IMR-90 (cell line): ENCODE data around the gene PLEKHD1. TPM values are rescaled to one million over a fixed set of nuclear protein-coding genes. Genes with fewer than 3 reads are reported as not detected.

Source experiments
- ATAC-seq: fragments of 200-7000 bp; cut with Tn5 transposase; 2 replicates; pipeline ENCODE4 v1.9.1; 2020; ENCODE audit warnings: low read depth, mild to moderate bottlenecking, moderate library complexity
- BruUV-seq: library from RNA; stranded (reverse); fragments of 400-500 nt; replicated peaks from 2 replicates; lab custom pipeline; 2021; lab: Mats Ljungman, UMichigan
- CTCF ChIA-PET: fragments of 300-600 bp; formaldehyde crosslinking; extraction: SDS; loops from one replicate; lab custom pipeline; 2021; ENCODE audit warnings: antibody characterized with exemption; lab: Yijun Ruan, JAX
- POLR2A ChIA-PET: fragments of 300-600 bp; sonication (Branson Sonifier 250); formaldehyde crosslinking; loops from one replicate; lab custom pipeline; 2022; ENCODE audit warnings: antibody characterized with exemption; ENCODE audit not compliant: unreplicated experiment; lab: Charles Lee
- DNase-seq: peaks from one replicate; pipeline ENCODE4 v3.0.0; 2013
- H2AFZ ChIP-seq: replicated peaks from 2 replicates; pipeline ENCODE3; 2013; ENCODE audit warnings: low read length, mild to moderate bottlenecking; ENCODE audit not compliant: poor library complexity
- H2AK5ac ChIP-seq: 2 replicates; pipeline ENCODE4 v1.6.1; 2013; ENCODE audit warnings: low read depth, low read length, inconsistent platforms
- H2AK9ac ChIP-seq: replicated peaks from 2 replicates; pipeline ENCODE3; 2013; ENCODE audit warnings: mild to moderate bottlenecking, low read depth, low read length, moderate library complexity; ENCODE audit not compliant: poor library complexity
- H2BK120ac ChIP-seq: 2 replicates; pipeline ENCODE4 v1.6.1; 2013; ENCODE audit warnings: low read depth, low read length, inconsistent platforms
- H2BK15ac ChIP-seq: 3 replicates; pipeline ENCODE4 v1.6.1; 2013; ENCODE audit warnings: low read depth, low read length, inconsistent platforms
- H2BK20ac ChIP-seq: 2 replicates; pipeline ENCODE4 v1.6.1; 2013; ENCODE audit warnings: low read depth, mild to moderate bottlenecking, inconsistent platforms, low read length, moderate library complexity
- H2BK5ac ChIP-seq: 2 replicates; pipeline ENCODE4 v1.6.1; 2013; ENCODE audit warnings: mild to moderate bottlenecking, low read depth, low read length, inconsistent platforms; ENCODE audit not compliant: poor library complexity, severe bottlenecking
- H3K14ac ChIP-seq: replicated peaks from 2 replicates; pipeline ENCODE4 v1.6.1; 2013; ENCODE audit warnings: low read depth, low read length, inconsistent platforms
- H3K18ac ChIP-seq: 2 replicates; pipeline ENCODE4 v1.6.1; 2013; ENCODE audit warnings: low read depth, low read length, control low read depth
- H3K23ac ChIP-seq: 2 replicates; pipeline ENCODE4 v1.6.1; 2013; ENCODE audit warnings: low read depth, low read length, inconsistent platforms
- H3K27ac ChIP-seq: 2 replicates; pipeline ENCODE4 v1.5.1; 2013; ENCODE audit warnings: mild to moderate bottlenecking, control low read depth, low read length; ENCODE audit not compliant: insufficient read depth
- H3K27me3 ChIP-seq: 2 replicates; pipeline ENCODE4 v1.6.1; 2013; ENCODE audit warnings: low read length; ENCODE audit not compliant: control insufficient read depth, insufficient read depth
- H3K36me3 ChIP-seq: 2 replicates; pipeline ENCODE4 v1.6.1; 2013; ENCODE audit warnings: low read length, mixed read lengths; ENCODE audit not compliant: control insufficient read depth, insufficient read depth
- H3K4ac ChIP-seq: 2 replicates; pipeline ENCODE4 v1.6.1; 2013; ENCODE audit warnings: low read depth, low read length, inconsistent platforms
- H3K4me1 ChIP-seq: 2 replicates; pipeline ENCODE4 v1.6.1; 2013; ENCODE audit warnings: low read length, mixed read lengths; ENCODE audit not compliant: control insufficient read depth, insufficient read depth
- H3K4me2 ChIP-seq: 2 replicates; pipeline ENCODE4 v1.6.1; 2013; ENCODE audit warnings: low read depth, mild to moderate bottlenecking, control low read depth, low read length, moderate library complexity
- H3K4me3 ChIP-seq: 2 replicates; pipeline ENCODE4 v1.5.1; 2013; ENCODE audit warnings: low read depth, mild to moderate bottlenecking, control low read depth, low read length, moderate library complexity; ENCODE audit not compliant: insufficient read depth
- H3K56ac ChIP-seq: 2 replicates; pipeline ENCODE4 v1.6.1; 2013; ENCODE audit warnings: low read length, inconsistent platforms; ENCODE audit not compliant: insufficient read depth; ENCODE audit errors: extremely low read depth
- H3K79me1 ChIP-seq, 2 experiments: 2 replicates each; pipeline ENCODE4 v1.6.1; 2013; ENCODE audit warnings: low read length in 2 of 2, inconsistent platforms in 1 of 2, low read depth in 1 of 2
- H3K9ac ChIP-seq: 2 replicates; pipeline ENCODE4 v1.6.1; 2013; ENCODE audit warnings: low read depth, low read length, control low read depth
- H3K9me1 ChIP-seq: 2 replicates; pipeline ENCODE4 v1.6.1; 2013; ENCODE audit warnings: low read length, inconsistent platforms; ENCODE audit not compliant: insufficient read depth
- H3K9me3 ChIP-seq: 2 replicates; pipeline ENCODE4 v1.6.1; 2013; ENCODE audit warnings: low read length; ENCODE audit not compliant: control insufficient read depth, insufficient read depth
- H4K20me1 ChIP-seq: 2 replicates; pipeline ENCODE4 v1.6.1; 2013; ENCODE audit warnings: low read length, inconsistent platforms; ENCODE audit not compliant: insufficient read depth
- H4K5ac ChIP-seq: 2 replicates; pipeline ENCODE4 v1.6.1; 2013; ENCODE audit warnings: mild to moderate bottlenecking, low read depth, low read length, control low read depth
- H4K8ac ChIP-seq, 2 experiments: 2 replicates each; pipeline ENCODE4 v1.6.1; 2013; ENCODE audit warnings: low read depth in 2 of 2, low read length in 2 of 2, control low read depth in 1 of 2, inconsistent platforms in 1 of 2
- H4K91ac ChIP-seq: 2 replicates; pipeline ENCODE4 v1.6.1; 2013; ENCODE audit warnings: low read depth, low read length, inconsistent platforms; ENCODE audit not compliant: insufficient read depth
- BHLHE40 ChIP-seq: fragments of 150-350 bp; IDR thresholded peaks from 2 replicates; pipeline ENCODE4 v1.6.1; 2016; ENCODE audit warnings: mild to moderate bottlenecking, low read depth, low read length
- CEBPB ChIP-seq: IDR thresholded peaks from 2 replicates; pipeline ENCODE4 v1.6.1; 2012; ENCODE audit warnings: low read depth, low read length, improper control_type of control experiment
- CHD1 ChIP-seq: IDR thresholded peaks from 2 replicates; pipeline ENCODE4 v1.6.1; 2012; ENCODE audit warnings: low read depth, low read length, improper control_type of control experiment
- CTCF ChIP-seq: conservative IDR thresholded peaks from 2 replicates; pipeline ENCODE4 v1.5.1; 2012; ENCODE audit warnings: mild to moderate bottlenecking, low read depth, low read length, improper control_type of control experiment
- MAFK ChIP-seq: IDR thresholded peaks from 2 replicates; pipeline ENCODE4 v1.6.1; 2012; ENCODE audit warnings: low read depth, low read length, improper control_type of control experiment
- MXI1 ChIP-seq: IDR thresholded peaks from 2 replicates; pipeline ENCODE4 v1.6.1; 2012; ENCODE audit warnings: low read depth, mild to moderate bottlenecking, low read length, moderate library complexity, borderline replicate concordance
- NFE2L2 ChIP-seq: fragments of 150-350 bp; IDR thresholded peaks from 2 replicates; pipeline ENCODE4 v1.6.1; 2016; ENCODE audit warnings: low read depth, mild to moderate bottlenecking, low read length
- POLR2A ChIP-seq: IDR thresholded peaks from 2 replicates; pipeline ENCODE4 v1.6.1; 2012; ENCODE audit warnings: mild to moderate bottlenecking, low read depth, low read length
- RAD21 ChIP-seq: IDR thresholded peaks from 2 replicates; pipeline ENCODE4 v1.6.1; 2012; ENCODE audit warnings: low read length, improper control_type of control experiment
- RFX5 ChIP-seq: IDR thresholded peaks from 2 replicates; pipeline ENCODE4 v1.8.0; 2012; ENCODE audit warnings: low read depth, mild to moderate bottlenecking, low read length, moderate library complexity
- USF2 ChIP-seq: fragments of 150-350 bp; IDR thresholded peaks from 2 replicates; pipeline ENCODE4 v1.6.1; 2017; ENCODE audit warnings: mild to moderate bottlenecking, antibody characterized with exemption, low read length, low read depth
- WGBS, 2 experiments: methylation state at CpG; one replicate each; pipeline versions ENCODE4 v1.1.5 to v1.1.7; 2013; ENCODE audit warnings: missing lambda C conversion rate in 2 of 2; ENCODE audit not compliant: insufficient read length in 1 of 2; ENCODE audit errors: extremely low coverage in 2 of 2; 5-methylcytosine and 5-hydroxymethylcytosine counted together
- dilution Hi-C: fragments of 300-500 bp; cut with HindIII; formaldehyde crosslinking; loops from one replicate; pipeline ENCODE4 v1.14.3; 2018; ENCODE audit warnings: low sequenced_read_pairs; ENCODE audit not compliant: unreplicated experiment
- in situ Hi-C: fragments of 300-500 bp; cut with MboI; formaldehyde crosslinking; loops from 3 replicates; pipeline ENCODE4 v1.14.3; 2019; ENCODE audit warnings: low sequenced_read_pairs, inconsistent platforms, mixed read lengths
- intact Hi-C: fragments of 100-400 bp; cut with micrococcal nuclease; formaldehyde crosslinking; loops from 2 replicates; pipeline ENCODE4 v1.10.0; 2022
- polyA plus RNA-seq, 3 experiments: library from polyadenylated mRNA; depleted of rRNA; stranded (reverse); fragments of >200 nt; gene quantifications; 2 replicates each; pipeline ENCODE4 v1.2.3, GENCODE V29; 2012; ENCODE audit warnings: low replicate concordance in 1 of 3
- total RNA-seq: library from RNA; depleted of rRNA; stranded (reverse); fragments of >200 nt; gene quantifications from 2 replicates; pipeline ENCODE4 v1.2.3, GENCODE V29; 2012
- TF ChIP-seq, protein P1 (sequence below): fragments of 150-350 bp; IDR thresholded peaks from 2 replicates; pipeline ENCODE4 v1.6.1; 2016; ENCODE audit warnings: low read depth, mild to moderate bottlenecking, low read length, moderate library complexity, borderline replicate concordance

PLEKHD1 gene
- total and polyA plus RNA-seq, 2 of the 4 experiments (the other 2 are of a cell fraction) = under 0.01 TPM; not detected in 1

- H2BK120ac ChIP-seq = no peak overlapping the region
- no peaks in the 10 kb centered on the region for H3K36me3 ChIP-seq
- H2AFZ ChIP-seq = no peak overlapping the region
- no peak overlapping the region for H2BK5ac ChIP-seq
- H3K4me3 ChIP-seq = no peak overlapping the region
- H3K4me1 ChIP-seq = peaks cover 3% of the 10 kb centered on the region; the same call in 1 of the 2 replicates
- in situ Hi-C loops = no loop called here
- no CpG with 5 or more reads among the region's 2 CpGs for WGBS, 2 experiments
- no peak overlapping the region for H2BK15ac ChIP-seq
- no peaks in the 10 kb centered on the region for H4K20me1 ChIP-seq
- H4K8ac ChIP-seq = no peak overlapping the region
- ATAC-seq = no peak
- no peak overlapping the region for H4K91ac ChIP-seq
- H3K14ac ChIP-seq = no peak overlapping the region
- H3K27me3 ChIP-seq = peaks cover 86% of the 10 kb centered on the region
- dilution Hi-C loops = no loop called here
- H3K23ac ChIP-seq = no peak overlapping the region
- no peak overlapping the region for H3K4ac ChIP-seq
- TF ChIP-seq RAD21 (no peak), CHD1 (no peak), MAFK (no peak), POLR2A (no peak), RFX5 (no peak), MXI1 (no peak), NFE2L2 (no peak), BHLHE40 (no peak), CTCF (no peak), CEBPB (no peak), USF2 (no peak)
- TF ChIP-seq, protein P1, sequence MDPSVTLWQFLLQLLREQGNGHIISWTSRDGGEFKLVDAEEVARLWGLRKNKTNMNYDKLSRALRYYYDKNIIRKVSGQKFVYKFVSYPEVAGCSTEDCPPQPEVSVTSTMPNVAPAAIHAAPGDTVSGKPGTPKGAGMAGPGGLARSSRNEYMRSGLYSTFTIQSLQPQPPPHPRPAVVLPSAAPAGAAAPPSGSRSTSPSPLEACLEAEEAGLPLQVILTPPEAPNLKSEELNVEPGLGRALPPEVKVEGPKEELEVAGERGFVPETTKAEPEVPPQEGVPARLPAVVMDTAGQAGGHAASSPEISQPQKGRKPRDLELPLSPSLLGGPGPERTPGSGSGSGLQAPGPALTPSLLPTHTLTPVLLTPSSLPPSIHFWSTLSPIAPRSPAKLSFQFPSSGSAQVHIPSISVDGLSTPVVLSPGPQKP = no peak
- no peak overlapping the region for H2BK20ac ChIP-seq
- POLR2A ChIA-PET = no interaction called here
- H3K56ac ChIP-seq = no peak overlapping the region
- H3K9me1 ChIP-seq = no peaks in the 10 kb centered on the region
- no peak overlapping the region for H3K18ac ChIP-seq
- no peak overlapping the region for H2AK9ac ChIP-seq
- H3K9ac ChIP-seq = no peak overlapping the region
- H3K79me1 ChIP-seq = no peaks in the 10 kb centered on the region
- intact Hi-C loops = no loop called here
- CTCF ChIA-PET = interaction anchor here (1.0 to 1.5 kb wide), 2 partner anchors 10 kb away, joined by 3 to 4 read pairs; no protein-coding TSS in a partner anchor
- no peak overlapping the region for H2AK5ac ChIP-seq
- H3K4me2 ChIP-seq = no peak overlapping the region
- no peak overlapping the region for H4K5ac ChIP-seq
- no peak for DNase-seq
- no TSS peak for BruUV-seq
- peaks cover 3% of the 10 kb centered on the region; the same call in 1 of the 2 replicates for H3K9me3 ChIP-seq
- H3K27ac ChIP-seq = no peak overlapping the region
These were observed 85.3 kb downstream of the PLEKHD1 start for GRCh38 chr14:69569859-69570258.
